IPS DF 19.7 (cell line): Measurements from ENCODE around the gene SLAMF1.

Experiments used
- DNase-seq: peaks from one replicate; pipeline ENCODE4 v3.0.0-alpha.2; 2013; ENCODE audit warnings: low read depth, low spot score

Gene SLAMF1

GRCh38 chr1:160625321-160625720, 21.5 kb downstream of the SLAMF1 start:
- DNase-seq, result no peak

DNA sequence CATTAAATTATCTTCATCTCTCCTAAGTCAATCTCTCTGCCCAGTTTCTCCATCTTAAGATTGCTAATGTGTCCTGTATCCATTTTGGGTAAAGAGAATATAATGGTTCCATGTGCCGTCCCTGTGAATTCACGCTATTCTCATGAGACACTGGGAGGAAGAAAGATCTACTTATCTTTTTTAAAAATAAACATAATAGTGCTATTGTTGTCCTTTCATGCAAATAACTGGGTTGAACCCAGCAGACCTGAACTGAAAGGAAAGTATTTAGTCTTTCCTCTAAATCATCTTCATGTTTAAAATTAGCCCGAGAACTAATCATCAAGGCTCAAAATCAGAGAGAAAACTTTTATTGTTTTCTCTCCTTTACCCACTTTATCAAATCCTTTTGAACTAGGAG, 22.4 kb downstream of the SLAMF1 start:
- no peak for DNase-seq

GRCh38 chr1:160623862-160624261, 23.0 kb downstream of the SLAMF1 start:
- no peak for DNase-seq

DNA sequence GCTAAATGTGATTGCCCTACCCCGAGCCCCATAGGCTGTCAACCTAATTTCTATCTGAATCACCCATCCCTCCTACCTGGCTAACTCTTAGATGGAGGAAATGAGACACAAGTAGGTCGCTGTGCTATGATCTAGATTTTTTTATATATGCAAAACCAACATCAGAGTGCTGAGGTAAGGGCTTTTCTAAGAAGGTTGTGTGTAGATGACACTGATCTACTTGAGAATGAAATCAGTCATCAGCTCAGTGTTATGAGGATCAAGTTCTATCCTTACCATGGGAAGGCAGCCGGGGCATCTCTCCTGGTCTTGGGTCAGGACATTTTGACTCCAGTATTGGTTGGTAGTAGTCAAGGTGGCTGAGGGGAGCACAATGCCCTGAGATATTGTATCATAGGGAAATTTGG, 23.6 kb downstream of the SLAMF1 start:
- no peak for DNase-seq

DNA sequence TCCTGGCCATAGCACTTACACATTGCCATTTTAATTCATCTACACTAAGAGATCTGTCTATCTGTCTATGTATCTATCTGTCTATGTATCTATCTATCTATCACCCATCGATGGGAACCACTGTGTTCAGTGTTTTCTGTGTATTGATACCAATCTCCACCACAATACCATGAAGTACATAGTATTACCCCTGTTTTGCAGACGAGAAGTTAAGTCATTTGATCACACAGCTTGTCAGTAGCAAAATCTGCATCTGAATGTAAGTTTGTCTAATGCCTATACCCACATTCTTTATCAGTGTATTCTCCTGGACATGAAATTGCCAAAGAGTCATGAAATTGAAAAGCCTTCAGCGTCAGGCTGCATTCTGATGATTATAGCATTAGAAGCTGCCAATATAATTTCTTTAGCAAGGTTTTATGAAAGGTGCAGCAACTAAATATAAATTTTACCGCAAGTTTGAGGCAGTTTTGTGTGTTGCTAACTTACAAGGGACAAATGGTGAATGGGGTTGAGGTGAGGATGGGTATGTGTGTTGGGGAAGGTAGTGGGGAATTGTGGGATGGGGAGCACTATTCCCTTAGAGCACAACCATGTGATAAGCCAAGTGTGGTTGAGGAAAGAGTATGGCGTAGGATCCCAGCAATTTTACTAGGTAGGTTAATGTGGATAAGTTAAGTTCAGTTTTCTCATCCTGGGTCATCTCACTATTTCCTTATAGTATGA, 24.2 kb downstream of the SLAMF1 start:
- no peak for DNase-seq

GRCh38 chr1:160621633-160622413, 25.0 kb downstream of the SLAMF1 start:
- DNase-seq, result no peak

DNA sequence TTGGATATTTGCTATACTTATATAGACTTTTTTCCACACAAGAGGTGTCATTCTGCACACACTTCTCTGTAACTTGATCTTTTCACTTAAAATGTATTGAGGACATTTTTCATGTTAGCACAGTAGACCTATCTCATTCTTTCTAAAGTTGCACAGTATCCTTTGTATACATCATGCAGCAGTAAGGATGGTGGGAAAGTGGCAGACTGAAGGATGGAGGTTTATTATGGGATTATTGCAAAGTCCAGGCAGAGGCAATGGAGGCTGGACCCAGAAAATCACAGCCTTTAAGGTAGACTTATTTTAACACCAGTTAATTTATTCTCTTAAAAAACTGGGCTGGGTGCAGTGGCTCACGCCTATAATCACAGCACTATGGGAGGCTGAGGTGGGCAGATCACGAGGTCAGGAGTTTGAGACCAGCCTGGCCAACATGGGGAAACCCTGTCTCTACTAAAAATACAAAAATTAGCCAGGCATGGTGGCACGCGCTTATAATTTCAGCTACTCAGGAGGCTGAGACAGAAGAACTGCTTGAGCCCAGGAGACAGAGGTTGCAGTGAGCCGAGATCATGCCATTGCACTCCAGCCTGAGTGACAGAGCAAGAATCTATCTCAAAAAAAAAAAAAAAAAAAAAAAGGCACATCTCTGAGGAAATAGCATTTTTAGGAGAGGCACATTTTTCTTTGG, 25.8 kb downstream of the SLAMF1 start:
- DNase-seq, result no peak

- no peak for DNase-seq
These were observed 27.0 kb downstream of the SLAMF1 start for GRCh38 chr1:160619742-160620277.

GRCh38 chr1:160618763-160619274, 28.0 kb downstream of the SLAMF1 start:
- DNase-seq, result no peak

DNA sequence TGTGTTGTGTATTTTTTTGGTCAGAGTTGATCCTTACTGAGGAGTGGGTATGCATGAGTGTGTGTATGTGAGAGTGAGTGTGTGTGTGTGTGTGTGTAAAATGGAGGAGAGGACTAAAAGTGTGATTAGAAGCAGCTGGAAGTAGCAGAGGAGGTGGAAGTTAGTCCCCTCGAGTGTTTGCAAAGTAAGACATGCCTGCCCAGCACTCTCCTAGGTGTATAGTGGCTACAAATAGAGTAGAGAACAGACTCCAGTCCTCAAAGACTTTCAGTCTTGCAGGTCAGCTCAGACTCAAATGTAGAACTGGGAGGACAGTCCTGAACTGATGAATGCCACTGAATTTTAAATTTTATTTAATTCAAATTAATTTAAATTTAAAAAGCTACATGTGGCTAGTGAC, 28.5 kb downstream of the SLAMF1 start:
- no peak for DNase-seq

GRCh38 chr1:160615660-160616059, 31.2 kb downstream of the SLAMF1 start:
- DNase-seq, result no peak

- no peak for DNase-seq
These were observed 32.4 kb downstream of the SLAMF1 start for GRCh38 chr1:160614410-160614809.

GRCh38 chr1:160612613-160613218, 34.1 kb downstream of the SLAMF1 start:
- no peak for DNase-seq

- no peak for DNase-seq
These were observed 36.1 kb downstream of the SLAMF1 start for GRCh38 chr1:160610569-160611242.

DNA sequence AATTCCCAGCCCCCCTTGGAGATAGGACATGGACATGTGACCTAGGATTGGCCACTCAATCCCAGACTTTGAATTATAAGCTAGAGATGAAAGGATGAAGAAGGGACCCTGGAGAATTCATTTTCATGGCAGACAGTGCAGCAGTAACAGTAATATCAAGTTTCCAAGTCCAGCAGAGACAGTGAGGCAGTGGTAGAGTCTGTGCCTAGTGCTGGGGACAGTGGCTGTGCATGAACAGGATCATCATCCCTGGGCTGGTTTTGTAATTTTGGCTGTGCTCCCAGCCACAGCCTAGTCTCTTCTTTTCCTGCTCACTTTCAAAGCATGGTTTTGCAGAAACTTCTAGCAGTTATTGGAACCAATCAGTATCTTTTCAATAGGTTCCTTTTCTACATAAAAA, 37.9 kb downstream of the SLAMF1 start:
- no peak for DNase-seq

DNA sequence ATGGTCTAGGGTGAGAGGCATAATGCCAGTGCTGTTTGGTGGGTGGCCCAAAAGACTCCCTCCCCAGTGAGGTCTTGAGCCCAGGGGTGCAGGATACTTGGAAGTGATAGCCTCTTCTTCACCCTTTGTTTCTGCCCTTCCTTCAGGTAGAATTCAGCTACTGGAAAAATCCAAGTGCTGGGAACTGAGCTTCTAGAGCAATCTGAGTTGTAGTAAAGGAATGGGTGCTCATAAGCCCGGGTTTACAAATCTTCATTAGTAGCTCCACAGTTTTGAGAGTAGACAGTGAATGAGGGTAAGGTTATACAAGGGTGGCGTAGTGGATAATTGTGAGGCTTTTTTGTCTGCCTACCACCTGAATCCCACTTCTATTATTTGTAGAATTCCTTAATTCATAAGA, 38.3 kb downstream of the SLAMF1 start:
- no peak for DNase-seq

DNA sequence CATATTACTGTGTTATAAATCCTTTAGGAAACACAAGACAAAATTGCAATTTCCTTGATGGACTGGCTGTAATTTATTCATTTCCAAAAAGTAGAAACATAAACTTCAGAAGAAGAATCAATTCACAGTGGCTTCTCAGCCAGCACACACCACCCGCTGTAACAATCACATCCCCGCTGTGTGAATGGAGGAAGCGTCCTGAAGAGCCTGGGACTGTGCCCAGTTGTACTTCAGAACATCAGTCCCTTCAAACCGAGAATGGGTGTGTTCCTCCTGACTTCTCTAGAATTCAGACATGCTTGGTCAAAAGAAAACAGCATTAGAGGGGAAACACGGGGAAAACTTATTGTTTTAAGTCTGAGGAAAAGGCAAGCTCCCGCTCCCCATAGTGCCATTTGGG, 38.8 kb downstream of the SLAMF1 start:
- DNase-seq, result no peak

DNA sequence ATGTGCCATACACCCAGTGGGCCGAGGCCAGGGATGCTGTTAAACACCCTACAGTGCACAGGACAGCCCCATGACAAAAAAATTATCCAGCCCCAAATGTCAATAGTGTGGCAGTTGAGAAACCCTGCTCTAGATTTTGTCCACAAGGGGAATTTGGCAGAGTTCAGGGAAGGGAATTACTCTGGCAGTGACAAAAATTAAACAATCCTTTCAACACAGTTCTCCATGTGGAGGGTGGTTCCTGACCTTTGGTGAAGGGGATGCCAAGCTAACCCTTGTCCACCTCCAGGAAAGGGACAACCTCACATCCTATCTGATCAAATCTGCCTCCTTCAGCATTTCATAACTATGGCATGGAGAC, 39.2 kb downstream of the SLAMF1 start:
- no peak for DNase-seq

DNA sequence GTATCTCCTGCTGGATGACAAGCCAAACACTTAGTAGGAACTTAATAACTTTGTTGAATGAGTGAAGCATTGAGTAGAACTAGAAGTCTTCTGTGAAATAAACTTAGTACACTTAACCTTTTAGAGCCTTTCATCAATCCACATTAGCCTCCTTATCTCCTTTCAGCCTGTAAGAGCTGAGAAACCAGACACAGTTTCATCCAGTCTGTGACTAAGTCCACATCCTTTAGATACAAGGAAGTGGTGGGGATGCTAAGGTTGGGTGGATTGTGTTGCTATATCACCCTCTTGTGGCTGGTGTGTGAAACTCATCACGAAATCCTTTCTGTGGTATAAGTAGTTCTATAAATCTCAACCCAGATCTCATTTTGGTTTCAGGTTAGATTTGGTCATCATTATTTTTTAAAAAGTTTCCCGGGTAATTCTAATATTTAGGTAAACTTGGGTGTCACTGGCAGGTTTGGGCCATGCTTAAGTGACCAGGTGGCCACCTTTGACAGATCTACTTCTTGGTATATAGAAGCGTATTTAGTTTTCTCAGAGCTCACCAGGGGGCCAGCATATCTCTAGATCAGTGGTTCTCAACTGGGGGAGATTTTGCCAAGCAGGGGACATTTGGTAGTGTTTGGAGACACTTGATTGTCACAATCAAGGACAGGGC, 39.7 kb downstream of the SLAMF1 start:
- DNase-seq, result peak; percentile 40

- no peak for DNase-seq
These were observed 40.2 kb downstream of the SLAMF1 start for GRCh38 chr1:160606611-160607010.
